Measurements from ENCODE around the gene METTL27. TPM values are rescaled to one million over a fixed set of nuclear protein-coding genes. Genes with fewer than 3 reads are reported as not detected.

The METTL27 gene
- total RNA-seq, 4 donors from 2014 or later = 0.34 to 4.4 TPM; not detected in 2

DNA sequence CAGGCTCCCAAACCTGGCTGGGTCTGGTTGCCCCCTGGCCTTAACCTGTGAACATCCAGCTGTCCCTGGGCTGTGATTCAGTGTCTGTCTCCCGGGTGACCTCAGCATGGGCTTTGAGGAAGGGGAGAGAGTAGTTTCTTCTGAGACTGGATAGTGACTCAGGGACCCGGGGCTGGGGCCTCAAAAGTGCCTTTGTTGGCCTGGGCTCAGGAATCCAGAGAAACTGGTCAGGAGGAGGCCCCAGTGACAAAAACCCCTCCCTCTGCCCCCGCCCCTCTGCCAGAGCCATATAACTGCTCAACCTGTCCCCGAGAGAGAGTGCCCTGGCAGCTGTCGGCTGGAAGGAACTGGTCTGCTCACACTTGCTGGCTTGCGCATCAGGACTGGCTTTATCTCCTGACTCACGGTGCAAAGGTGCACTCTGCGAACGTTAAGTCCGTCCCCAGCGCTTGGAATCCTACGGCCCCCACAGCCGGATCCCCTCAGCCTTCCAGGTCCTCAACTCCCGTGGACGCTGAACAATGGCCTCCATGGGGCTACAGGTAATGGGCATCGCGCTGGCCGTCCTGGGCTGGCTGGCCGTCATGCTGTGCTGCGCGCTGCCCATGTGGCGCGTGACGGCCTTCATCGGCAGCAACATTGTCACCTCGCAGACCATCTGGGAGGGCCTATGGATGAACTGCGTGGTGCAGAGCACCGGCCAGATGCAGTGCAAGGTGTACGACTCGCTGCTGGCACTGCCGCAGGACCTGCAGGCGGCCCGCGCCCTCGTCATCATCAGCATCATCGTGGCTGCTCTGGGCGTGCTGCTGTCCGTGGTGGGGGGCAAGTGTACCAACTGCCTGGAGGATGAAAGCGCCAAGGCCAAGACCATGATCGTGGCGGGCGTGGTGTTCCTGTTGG is 11.4 kb downstream of the METTL27 start, which contains the start of gene CLDN4:
Gene CLDN4, plus strand, starts transcription at position 316 of the 903 bp plus-strand sequence. Its CDS starts 206 bp downstream, at position 522.
- TF ChIP-seq, protein P1, sequence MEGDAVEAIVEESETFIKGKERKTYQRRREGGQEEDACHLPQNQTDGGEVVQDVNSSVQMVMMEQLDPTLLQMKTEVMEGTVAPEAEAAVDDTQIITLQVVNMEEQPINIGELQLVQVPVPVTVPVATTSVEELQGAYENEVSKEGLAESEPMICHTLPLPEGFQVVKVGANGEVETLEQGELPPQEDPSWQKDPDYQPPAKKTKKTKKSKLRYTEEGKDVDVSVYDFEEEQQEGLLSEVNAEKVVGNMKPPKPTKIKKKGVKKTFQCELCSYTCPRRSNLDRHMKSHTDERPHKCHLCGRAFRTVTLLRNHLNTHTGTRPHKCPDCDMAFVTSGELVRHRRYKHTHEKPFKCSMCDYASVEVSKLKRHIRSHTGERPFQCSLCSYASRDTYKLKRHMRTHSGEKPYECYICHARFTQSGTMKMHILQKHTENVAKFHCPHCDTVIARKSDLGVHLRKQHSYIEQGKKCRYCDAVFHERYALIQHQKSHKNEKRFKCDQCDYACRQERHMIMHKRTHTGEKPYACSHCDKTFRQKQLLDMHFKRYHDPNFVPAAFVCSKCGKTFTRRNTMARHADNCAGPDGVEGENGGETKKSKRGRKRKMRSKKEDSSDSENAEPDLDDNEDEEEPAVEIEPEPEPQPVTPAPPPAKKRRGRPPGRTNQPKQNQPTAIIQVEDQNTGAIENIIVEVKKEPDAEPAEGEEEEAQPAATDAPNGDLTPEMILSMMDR (IDR thresholded peaks at IDR 0.05) = no peak
- peak in 2 of 4 donors; percentile 54 to 65 for TF ChIP-seq POLR2A (IDR thresholded peaks at IDR 0.05)
- intact Hi-C loops (cut with DNase I) = no loop called here
- peaks cover 0 to 30% (median 0%) of the 10 kb centered on the region in 4 donors for H3K27me3 ChIP-seq
- H3K27ac ChIP-seq = peak within 1 kb of the TSS; percentile 86 to 94 (median 90)
- peak within 1 kb of the TSS; percentile 38 to 59 (median 54) for H3K4me3 ChIP-seq
- no peaks in the 10 kb centered on the region for H3K36me3 ChIP-seq
- 38 to 66% methylated on average over 12 to 17 of the region's 42 CpGs for WGBS, 2 donors
- H3K4me1 ChIP-seq = peaks cover 16 to 74% (median 32%) of the 10 kb centered on the region in 3 donors
- no peak for DNase-seq
- H3K9me3 ChIP-seq = no peaks in the 10 kb centered on the region

DNA sequence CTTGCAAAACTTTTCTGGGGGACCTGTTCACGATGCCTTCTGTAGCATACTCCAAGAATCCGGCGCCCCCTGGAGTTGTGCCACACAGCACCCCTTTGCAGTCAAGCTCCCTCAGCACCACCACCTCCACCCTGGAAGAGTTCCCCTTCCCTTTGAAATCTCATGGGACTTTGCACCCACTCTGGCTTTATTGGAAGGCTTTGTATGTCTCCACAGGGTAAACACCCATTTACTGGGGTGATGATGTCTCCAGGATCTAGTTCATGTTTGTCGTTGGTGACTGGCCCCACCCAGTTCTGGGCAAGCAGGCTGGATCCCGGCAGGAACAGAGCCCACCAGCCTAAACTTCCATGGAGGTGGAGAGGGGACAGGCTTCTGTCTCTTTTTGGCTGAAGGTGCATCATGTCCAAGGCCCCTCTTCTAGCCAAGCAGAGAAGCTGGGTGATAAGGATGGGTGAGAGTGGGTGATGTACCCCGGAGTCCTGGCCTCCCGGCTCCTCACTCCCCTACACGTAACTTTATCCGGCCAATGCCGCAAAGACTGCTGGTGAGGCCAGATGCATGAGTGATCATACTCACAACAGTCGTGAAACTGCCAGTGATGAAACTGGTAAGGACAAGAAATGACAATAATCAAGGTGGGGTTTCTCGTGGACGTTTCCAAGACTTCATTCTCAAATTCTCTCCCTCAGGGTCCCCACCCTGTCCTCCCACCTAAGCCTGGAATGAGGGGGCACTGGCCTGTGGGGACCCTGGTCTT is 12.2 kb downstream of the METTL27 start:
- 68 to 73% methylated on average over 7 to 11 of the region's 13 CpGs for WGBS, 2 donors
- Histone ChIP-seq H3K27me3 (peaks cover 0 to 30% (median 0%) of the 10 kb centered on the region in 4 donors), H3K4me3 (peak overlapping the region in 2 of 4 donors; percentile 7 to 59), H3K4me1 (peaks cover 16 to 75% (median 32%) of the 10 kb centered on the region in 3 donors), H3K27ac (peak overlapping the region; percentile 68 to 94 (median 90)), H3K9me3 (no peaks in the 10 kb centered on the region), H3K36me3 (no peaks in the 10 kb centered on the region)
- intact Hi-C loops (cut with DNase I) = no loop called here
- TF ChIP-seq, protein P1 (IDR thresholded peaks at IDR 0.05) = no peak
- no peak for TF ChIP-seq POLR2A (IDR thresholded peaks at IDR 0.05)
- DNase-seq = no peak

DNA sequence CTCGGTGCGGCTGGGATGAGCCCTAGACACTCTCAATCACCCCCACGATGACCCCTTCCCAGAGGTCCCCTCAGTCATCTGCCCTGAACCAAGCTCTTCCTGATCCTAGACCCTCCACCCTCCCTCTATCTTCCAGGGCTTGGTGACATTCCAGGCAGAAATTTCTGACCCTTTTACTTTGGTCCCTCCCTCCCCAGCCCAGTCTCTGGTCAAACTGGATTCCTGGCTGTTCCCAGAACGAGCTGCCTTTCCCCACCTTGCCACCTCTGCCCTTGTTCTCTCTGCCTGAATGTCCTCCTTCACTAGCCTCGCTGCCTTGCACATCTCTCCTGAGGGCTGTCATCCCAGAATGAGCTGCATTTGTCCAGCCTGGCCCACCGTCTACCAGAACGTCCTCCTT is 12.8 kb downstream of the METTL27 start:
- Histone ChIP-seq H3K27ac (peak overlapping the region in 3 of 4 donors; percentile 89 to 94 (median 92)), H3K36me3 (no peaks in the 10 kb centered on the region), H3K4me1 (peaks cover 16 to 79% (median 32%) of the 10 kb centered on the region in 3 donors), H3K9me3 (no peaks in the 10 kb centered on the region), H3K4me3 (no peak overlapping the region), H3K27me3 (peaks cover 0 to 27% (median 0%) of the 10 kb centered on the region in 4 donors)
- DNase-seq = no peak
- WGBS, 2 donors = 50 to 59% methylated on average over 7 of the region's 7 CpGs
- TF ChIP-seq, protein P1 (IDR thresholded peaks at IDR 0.05) = no peak
- TF ChIP-seq POLR2A (IDR thresholded peaks at IDR 0.05) = no peak
- intact Hi-C loops (cut with DNase I) = no loop called here

DNA sequence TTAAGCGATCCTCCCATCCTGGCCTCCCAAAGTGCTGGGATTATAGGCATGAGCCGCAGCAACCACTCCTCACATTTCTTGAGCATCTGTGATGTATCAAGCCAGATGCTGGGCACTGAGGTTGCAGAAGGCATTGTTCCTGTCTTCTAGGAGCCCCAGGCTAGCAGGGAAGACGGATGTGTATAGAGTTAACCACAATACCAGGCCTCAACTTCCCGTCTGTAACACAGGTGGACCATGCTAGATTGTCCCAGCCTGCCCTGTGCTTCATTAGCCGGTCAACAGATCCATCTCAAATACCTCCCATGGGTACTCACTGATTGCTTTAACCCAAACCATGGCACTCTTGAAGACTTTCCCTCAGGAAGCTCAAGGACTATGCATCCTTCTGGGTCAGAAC is 13.3 kb downstream of the METTL27 start:
- Histone ChIP-seq H3K4me1 (peaks cover 16 to 79% (median 32%) of the 10 kb centered on the region in 3 donors), H3K27me3 (peaks cover 0 to 26% (median 0%) of the 10 kb centered on the region in 4 donors), H3K9me3 (no peaks in the 10 kb centered on the region), H3K36me3 (no peaks in the 10 kb centered on the region), H3K4me3 (no peak overlapping the region), H3K27ac (peak overlapping the region in 2 of 4 donors; percentile 29 to 94)
- WGBS, 2 donors = 83% methylated on average over 3 of the region's 5 CpGs
- intact Hi-C loops (cut with DNase I) = no loop called here
- TF ChIP-seq, protein P1 (IDR thresholded peaks at IDR 0.05) = no peak
- TF ChIP-seq POLR2A (IDR thresholded peaks at IDR 0.05) = no peak
- no peak for DNase-seq

Data from esophagus squamous epithelium (tissue), 5 donors.